ENCODE measurements around the gene ANKMY1.

Gene ANKMY1

DNA sequence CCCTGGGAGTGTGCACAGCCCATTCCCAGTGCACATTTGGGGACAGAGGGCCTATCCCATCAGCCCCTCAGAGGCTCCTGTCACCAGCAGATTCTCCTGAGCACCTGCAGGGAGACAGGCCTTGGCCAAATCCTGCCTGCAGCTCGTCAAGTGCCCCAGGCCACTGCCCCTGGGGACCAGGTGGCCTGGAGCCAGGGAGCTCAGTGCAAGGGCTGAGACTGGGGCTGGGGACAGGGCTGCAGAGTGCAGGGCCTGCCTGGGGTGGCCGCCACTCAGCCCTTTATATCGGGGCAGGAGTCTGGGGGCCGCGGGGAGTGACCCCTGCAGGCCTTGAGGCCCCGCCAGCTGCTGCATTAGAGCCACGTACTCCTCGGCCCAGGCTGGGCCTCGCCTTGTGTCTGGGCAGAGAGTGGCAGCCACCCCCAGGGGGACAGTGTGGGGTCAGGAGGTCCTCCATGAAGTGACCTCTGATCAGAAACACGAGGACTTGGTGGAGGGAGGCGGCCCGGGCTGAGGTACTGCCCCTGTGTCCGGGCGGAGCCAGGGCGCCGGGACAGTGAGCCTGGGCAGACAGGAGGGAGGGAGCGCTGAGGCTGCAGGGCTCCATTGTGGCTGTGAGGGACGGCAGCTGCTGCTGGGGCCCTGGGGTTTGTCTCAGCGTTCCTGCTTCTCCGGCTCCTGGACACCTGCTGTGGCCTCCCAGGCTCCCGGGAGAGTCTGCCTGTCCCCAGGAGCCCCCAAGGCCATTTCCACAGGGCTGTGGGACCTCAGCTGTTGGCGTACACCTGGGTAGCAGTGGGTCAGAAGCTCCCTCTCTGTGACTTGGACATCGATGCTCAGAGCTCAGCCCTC, 98.2 kb downstream of the ANKMY1 start:
- no peak for DNase-seq (ENCODE audit: low read depth)

GRCh38 chr2:240458900-240459391, 98.8 kb downstream of the ANKMY1 start:
- no peak for DNase-seq (ENCODE audit: low read depth)

- DNase-seq (ENCODE audit: low read depth), result no peak
These were observed 99.5 kb downstream of the ANKMY1 start for GRCh38 chr2:240458044-240458899.

DNA sequence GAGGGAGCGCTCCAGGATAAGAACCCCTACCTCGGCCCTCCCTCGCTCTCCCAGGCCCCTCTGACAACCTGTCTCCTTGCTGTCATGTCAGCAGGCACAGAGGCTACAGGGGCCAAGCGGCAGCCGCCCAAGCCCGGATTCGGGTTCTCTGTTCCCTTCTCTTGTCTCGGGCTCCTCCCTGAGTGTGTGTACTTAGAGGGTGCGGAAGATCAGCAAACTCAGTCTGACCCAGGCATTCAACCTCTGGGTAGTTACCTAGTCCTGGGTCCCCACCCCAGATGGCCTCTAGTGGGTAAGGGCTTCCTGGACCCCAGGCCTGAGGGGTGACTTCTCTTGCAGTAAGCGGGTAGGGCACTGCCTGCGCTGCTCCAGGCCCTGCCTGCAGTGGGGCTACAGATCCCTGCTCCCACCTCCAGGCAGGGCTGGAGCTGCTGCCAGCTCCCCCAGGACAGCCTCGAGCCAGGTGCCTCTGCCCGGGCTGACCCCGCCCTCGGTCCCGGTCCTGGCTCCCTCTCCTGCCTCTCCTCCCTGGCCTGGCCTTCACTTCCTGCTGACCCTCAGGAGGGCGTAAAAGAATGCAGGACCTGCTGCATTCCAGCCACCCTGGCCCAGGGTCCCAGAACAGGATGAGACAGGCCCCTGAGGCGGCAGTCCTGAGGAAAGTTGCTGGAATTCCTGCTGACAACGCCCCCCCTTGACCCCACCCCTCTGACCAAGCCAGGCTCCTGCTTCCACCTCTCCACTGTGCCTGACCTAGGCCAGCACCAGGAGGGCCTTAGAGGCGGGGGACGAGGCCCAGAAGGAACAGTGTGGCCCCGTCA, 100.4 kb downstream of the ANKMY1 start:
- DNase-seq (ENCODE audit: low read depth), result no peak

GRCh38 chr2:240456447-240457222, 101.2 kb downstream of the ANKMY1 start:
- no peak for DNase-seq (ENCODE audit: low read depth)

DNA sequence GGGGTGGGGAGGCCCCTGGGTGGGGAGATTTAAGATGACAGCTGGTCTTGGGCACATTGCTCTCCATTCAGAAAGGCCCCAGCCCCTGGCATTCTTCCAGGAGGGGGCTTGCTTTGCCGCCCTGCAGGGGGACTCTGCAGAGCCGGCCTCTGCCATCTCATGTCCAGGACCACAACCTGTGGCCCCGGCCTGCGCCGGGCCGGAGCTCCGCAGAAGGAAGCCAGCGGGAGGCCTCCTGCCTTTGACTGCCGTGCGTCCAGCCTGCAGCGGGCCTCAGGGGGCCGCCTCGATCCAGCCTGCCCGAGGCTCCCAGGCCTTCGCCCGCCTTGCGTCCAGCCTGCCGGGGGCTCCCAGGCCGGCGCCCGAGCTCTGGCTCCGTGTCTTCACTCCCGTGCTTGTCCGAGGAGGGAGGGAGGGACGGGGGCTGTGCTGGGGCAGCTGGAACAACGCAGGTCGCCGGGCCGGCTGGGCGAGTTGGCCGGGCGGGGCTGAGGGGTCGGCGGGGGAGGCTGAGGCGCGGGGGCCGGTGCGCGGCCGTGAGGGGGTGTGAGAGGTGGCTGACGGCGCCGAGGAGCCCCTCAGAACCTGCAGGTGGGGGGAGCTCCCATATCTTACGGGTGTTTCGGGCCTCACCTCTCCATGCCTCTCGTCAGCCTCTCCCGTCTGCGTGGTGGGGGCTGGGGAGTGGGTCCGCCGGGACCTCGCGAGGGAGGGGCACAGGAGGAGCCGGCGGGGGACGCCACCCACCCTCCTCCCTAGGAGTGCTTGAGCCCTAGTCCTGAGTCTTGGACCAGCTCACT, 101.9 kb downstream of the ANKMY1 start:
- no peak for DNase-seq (ENCODE audit: low read depth)

DNA sequence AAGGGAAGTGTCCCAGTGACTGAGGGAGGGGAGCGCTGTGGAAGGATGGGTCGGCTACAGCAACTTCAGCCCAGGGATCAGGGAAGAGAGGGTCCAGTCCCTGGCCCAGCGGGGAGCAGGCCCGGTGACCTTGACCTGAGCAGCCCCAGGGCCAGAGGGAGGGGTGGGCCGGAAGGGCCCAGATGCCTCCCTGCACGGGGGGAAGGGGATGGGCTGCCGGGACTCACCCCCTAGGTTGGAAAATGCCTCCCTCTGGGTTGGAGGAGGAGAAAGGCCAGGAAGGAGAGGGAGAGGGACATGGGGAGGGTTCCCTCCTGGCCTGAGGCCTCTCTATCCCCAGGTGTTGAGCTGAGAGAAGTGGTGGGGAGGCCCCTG, 102.5 kb downstream of the ANKMY1 start:
- no peak for DNase-seq (ENCODE audit: low read depth)

GRCh38 chr2:240454106-240454901, 103.5 kb downstream of the ANKMY1 start:
- no peak for DNase-seq (ENCODE audit: low read depth)

- no peak for DNase-seq (ENCODE audit: low read depth)
These were observed 104.2 kb downstream of the ANKMY1 start for GRCh38 chr2:240453461-240454105.

DNA sequence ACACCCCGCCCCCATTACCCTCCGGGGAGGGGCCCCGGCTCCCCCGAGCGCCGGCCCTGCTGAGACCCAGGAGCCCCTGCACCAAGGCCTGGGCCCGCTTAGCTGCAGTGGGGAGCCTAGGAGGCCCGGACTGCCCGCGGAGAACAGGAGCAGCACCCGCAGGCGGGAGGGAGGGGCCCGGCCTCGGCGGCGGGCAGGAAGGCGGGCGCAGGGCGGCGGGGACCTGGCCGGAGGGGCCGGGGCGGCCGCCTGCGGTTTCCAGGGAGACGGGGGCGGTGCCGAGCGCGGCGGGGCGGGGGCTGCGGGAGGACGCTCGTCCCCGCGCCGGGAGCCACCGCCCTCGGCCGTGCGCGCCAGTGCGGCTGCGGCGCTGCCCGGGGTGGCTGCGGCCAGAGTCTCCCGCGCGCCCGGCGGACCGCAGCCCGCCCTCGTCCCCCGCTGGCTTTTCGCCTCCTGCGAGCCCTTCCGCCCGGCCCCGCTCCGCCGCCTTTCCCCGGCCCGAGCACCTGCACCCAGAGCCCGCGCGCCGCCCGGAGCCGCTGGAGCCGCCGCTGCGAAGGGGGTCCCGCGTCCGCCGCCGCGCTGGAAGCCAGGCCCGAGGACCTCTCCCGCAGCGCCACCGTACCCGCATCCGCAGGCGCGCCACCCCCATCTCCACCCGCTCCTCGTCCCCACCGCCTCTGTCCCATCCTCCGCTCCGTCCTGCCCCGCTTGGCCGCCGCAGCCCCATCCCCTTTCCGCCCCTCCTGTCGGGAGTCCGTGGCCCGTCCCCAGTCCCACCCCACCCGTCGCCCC, 105.1 kb downstream of the ANKMY1 start:
- no peak for DNase-seq (ENCODE audit: low read depth)

DNA sequence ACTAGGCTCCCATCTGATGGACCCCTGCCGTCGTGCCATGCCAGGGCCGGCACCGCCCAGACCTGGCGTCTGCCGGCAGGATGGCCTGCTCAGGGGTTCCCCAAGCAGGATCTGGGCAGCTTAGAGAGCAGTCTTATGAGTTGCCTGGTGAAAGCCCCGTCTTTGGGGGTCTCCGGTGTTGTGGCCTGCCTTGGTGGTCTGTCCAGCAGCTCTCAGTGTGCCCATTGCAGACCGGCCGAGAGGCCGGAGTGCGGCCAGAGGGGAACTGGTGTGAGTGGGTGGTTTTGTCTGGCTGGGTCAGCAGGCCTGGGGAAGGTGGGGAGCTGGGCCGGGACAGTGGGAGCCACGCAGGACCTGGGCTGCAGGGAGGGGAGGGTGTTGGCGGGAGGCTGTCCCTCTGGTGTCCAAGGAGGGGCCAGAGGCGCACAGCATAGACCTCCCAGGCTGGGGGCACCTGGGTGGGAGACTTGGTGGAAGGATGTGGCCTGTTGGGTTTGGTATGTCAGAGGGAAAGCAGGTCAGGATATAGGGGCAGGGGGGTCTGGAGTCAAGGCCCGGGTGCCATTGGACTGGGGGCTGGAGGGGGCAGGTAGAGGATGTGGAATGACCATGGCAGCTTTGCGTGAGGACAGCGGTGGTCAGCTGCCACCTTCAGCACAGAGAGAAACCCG, 105.9 kb downstream of the ANKMY1 start:
- DNase-seq (ENCODE audit: low read depth), result no peak

GRCh38 chr2:240451108-240451611, 106.6 kb downstream of the ANKMY1 start:
- DNase-seq (ENCODE audit: low read depth), result no peak

DNA sequence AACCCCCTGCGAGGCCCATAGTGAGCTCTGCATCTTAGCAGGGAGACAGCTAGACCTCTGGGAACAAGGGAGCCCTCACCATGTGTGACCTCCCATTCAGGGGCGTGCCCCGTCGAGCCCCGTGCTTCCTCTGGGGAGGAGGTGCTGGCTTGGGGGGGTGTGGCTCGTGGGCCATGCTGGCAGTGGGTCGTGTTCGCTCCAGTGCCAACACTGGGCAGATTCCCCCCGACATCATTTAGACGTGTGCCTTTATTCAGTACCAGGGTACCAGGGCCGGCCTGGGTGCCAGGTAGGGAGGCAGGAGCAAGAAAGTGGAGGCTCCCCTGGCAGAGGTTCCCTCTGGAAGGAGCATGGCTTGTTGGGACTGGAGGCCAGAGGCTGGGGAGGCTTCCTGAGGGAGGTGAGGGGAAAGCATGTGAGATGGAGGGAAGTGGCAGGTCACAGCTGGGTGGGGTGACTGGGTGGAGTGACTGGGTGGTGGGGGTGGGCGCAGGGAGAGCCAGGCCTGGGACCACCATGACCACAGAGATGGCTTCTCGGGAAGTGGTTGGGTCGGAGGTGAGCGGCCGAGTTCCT, 107.2 kb downstream of the ANKMY1 start:
- no peak for DNase-seq (ENCODE audit: low read depth)

GRCh38 chr2:240449764-240450531, 107.8 kb downstream of the ANKMY1 start:
- DNase-seq (ENCODE audit: low read depth), result no peak

GRCh38 chr2:240448387-240449274, 109.2 kb downstream of the ANKMY1 start:
- DNase-seq (ENCODE audit: low read depth), result no peak
